DND-41 (cell line): ENCODE data around the gene CAPN2.

Experiments
- ATAC-seq: fragments of 200-7000 bp; cut with Tn5 transposase; 3 replicates; pipeline ENCODE4 v1.9.1; 2021; ENCODE audit warnings: low read depth; ENCODE audit not compliant: insufficient read depth
- DNase-seq: peaks from one replicate; pipeline ENCODE4 v3.0.0-alpha.2; 2020
- H2AFZ ChIP-seq: 2 replicates; pipeline ENCODE4 v1.6.0; 2012; ENCODE audit warnings: low read depth, low read length
- H3K27ac ChIP-seq: 2 replicates; pipeline ENCODE4 v1.5.1; 2012; ENCODE audit warnings: low read length, inconsistent platforms
- H3K27me3 ChIP-seq: fragments of 200-600 bp; sonication (generic); 2 replicates; pipeline ENCODE4 v1.6.0; 2012; ENCODE audit warnings: low read length, mild to moderate bottlenecking, inconsistent platforms; ENCODE audit not compliant: insufficient read depth, poor library complexity
- H3K36me3 ChIP-seq: 2 replicates; pipeline ENCODE4 v1.5.1; 2012; ENCODE audit warnings: low read length, inconsistent platforms; ENCODE audit not compliant: insufficient read depth
- H3K4me1 ChIP-seq: 2 replicates; pipeline ENCODE4 v1.5.1; 2012; ENCODE audit warnings: mild to moderate bottlenecking, low read length; ENCODE audit not compliant: insufficient read depth
- H3K4me2 ChIP-seq: 2 replicates; pipeline ENCODE4 v1.6.0; 2012; ENCODE audit warnings: mild to moderate bottlenecking, moderate library complexity, low read length, inconsistent platforms; ENCODE audit not compliant: insufficient read depth
- H3K4me3 ChIP-seq, 2 experiments: fragments of 200-600 bp in 1 of 2; shearing (Covaris generic) in 1 of 2; 2 replicates each; pipeline ENCODE4 v1.5.1; 2012 to 2016; ENCODE audit warnings: inconsistent platforms in 2 of 2, low read length in 2 of 2, mild to moderate bottlenecking in 2 of 2, low read depth in 1 of 2, moderate library complexity in 1 of 2
- H3K79me2 ChIP-seq: 2 replicates; pipeline ENCODE4 v1.6.0; 2012; ENCODE audit warnings: low read length, inconsistent platforms; ENCODE audit not compliant: insufficient read depth
- H3K9ac ChIP-seq: 2 replicates; pipeline ENCODE4 v1.6.0; 2012; ENCODE audit warnings: low read depth, mild to moderate bottlenecking, inconsistent platforms, low read length, moderate library complexity
- H3K9me3 ChIP-seq: 2 replicates; pipeline ENCODE4 v1.5.1; 2012; ENCODE audit warnings: low read length, moderate library complexity, mild to moderate bottlenecking, inconsistent platforms; ENCODE audit not compliant: insufficient read depth, severe bottlenecking
- H4K20me1 ChIP-seq: 2 replicates; pipeline ENCODE4 v1.6.0; 2012; ENCODE audit warnings: low read length; ENCODE audit not compliant: insufficient read depth
- EZH2 ChIP-seq: IDR thresholded peaks from 3 replicates; pipeline ENCODE4 v1.6.1; 2012; ENCODE audit warnings: borderline replicate concordance, low read depth, mild to moderate bottlenecking, moderate library complexity, low read length, inconsistent platforms; ENCODE audit not compliant: severe bottlenecking
- TF ChIP-seq, protein P1 (sequence below): IDR thresholded peaks from 2 replicates; pipeline ENCODE4 v1.5.1; 2012; ENCODE audit warnings: borderline replicate concordance, low read length, moderate library complexity, mild to moderate bottlenecking; ENCODE audit not compliant: poor library complexity, severe bottlenecking; ENCODE audit errors: extremely low read depth

CAPN2 gene

DNA sequence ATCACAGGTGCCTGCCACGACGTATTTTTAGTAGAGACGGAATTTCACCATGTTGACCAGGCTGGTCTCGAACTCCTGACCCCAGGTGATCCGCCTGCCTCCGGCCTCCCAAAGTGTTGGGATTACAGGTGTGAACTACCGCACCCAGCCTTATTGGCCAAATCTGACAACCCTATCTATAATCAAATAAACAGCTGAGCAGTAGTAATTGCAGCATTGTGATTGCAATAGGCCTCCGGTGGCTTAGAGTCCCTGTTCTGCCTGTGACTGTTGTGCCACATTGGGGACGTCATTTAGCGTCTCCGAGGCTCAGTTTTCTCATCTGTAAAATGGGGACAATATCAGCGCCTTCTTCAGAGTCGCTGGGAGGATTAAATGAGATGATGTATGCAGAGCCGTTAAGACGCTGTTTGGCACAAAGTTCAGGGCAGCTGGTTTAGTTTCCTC is 569 bp upstream of the CAPN2 start:
- Histone ChIP-seq H3K4me1 (no peaks in the 10 kb centered on the region), H3K79me2 (no peaks in the 10 kb centered on the region), H3K4me2 (no peak overlapping the region), H3K9me3 (no peaks in the 10 kb centered on the region), H3K36me3 (no peaks in the 10 kb centered on the region), H3K4me3 (no peak overlapping the region), H3K27me3 (peaks cover 13% of the 10 kb centered on the region), H3K9ac (no peak overlapping the region), H2AFZ (no peak overlapping the region), H3K27ac (no peak overlapping the region), H4K20me1 (no peaks in the 10 kb centered on the region)
- no peak for ATAC-seq
- TF ChIP-seq, protein P1, sequence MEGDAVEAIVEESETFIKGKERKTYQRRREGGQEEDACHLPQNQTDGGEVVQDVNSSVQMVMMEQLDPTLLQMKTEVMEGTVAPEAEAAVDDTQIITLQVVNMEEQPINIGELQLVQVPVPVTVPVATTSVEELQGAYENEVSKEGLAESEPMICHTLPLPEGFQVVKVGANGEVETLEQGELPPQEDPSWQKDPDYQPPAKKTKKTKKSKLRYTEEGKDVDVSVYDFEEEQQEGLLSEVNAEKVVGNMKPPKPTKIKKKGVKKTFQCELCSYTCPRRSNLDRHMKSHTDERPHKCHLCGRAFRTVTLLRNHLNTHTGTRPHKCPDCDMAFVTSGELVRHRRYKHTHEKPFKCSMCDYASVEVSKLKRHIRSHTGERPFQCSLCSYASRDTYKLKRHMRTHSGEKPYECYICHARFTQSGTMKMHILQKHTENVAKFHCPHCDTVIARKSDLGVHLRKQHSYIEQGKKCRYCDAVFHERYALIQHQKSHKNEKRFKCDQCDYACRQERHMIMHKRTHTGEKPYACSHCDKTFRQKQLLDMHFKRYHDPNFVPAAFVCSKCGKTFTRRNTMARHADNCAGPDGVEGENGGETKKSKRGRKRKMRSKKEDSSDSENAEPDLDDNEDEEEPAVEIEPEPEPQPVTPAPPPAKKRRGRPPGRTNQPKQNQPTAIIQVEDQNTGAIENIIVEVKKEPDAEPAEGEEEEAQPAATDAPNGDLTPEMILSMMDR: no peak
- no peak for TF ChIP-seq EZH2
- DNase-seq: no peak

DNA sequence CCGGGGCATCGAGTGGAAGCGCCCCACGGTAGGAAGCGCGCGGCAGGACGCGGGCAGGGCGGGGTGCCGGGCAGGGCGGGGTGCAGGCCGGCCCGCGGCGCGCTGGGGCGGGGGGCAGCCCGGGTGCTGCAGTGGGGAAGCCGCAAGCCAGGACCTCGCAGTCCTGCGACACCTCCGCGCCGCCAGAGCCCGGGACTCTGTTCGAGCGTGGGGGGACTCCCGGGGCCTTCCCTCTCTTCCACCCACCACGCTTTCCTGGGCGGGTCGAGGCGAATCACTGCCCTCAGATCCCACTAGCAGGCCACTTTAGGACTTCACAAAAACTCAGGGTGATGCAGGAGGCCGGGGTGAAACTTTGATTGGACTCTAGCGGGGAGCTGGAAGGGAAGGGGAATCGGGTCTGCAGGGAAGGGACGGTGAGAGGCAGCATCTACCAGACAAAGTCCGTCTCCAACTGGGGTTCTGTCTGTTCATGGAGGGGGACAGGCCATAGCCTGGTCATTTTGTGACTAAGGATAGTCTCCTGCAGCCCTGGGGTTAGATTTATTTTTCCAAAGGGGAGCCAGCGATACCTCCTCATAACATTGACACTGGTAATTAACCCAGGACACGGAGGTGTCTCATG is 623 bp downstream of the CAPN2 start:
- H3K79me2 ChIP-seq: no peaks in the 10 kb centered on the region
- ATAC-seq (peak; percentile 22; the same call in 2 of the 3 replicates), DNase-seq (no peak)
- TF ChIP-seq, protein P1: no peak
- TF ChIP-seq EZH2: no peak
- no peaks in the 10 kb centered on the region for H3K4me1 ChIP-seq
- H2AFZ ChIP-seq: no peak overlapping the region
- no peaks in the 10 kb centered on the region for H4K20me1 ChIP-seq
- H3K4me3 ChIP-seq: no peak overlapping the region
- H3K4me2 ChIP-seq: no peak overlapping the region
- H3K9ac ChIP-seq: no peak overlapping the region
- no peak overlapping the region for H3K27ac ChIP-seq
- peaks cover 13% of the 10 kb centered on the region for H3K27me3 ChIP-seq
- H3K36me3 ChIP-seq: no peaks in the 10 kb centered on the region
- H3K9me3 ChIP-seq: no peaks in the 10 kb centered on the region

DNA sequence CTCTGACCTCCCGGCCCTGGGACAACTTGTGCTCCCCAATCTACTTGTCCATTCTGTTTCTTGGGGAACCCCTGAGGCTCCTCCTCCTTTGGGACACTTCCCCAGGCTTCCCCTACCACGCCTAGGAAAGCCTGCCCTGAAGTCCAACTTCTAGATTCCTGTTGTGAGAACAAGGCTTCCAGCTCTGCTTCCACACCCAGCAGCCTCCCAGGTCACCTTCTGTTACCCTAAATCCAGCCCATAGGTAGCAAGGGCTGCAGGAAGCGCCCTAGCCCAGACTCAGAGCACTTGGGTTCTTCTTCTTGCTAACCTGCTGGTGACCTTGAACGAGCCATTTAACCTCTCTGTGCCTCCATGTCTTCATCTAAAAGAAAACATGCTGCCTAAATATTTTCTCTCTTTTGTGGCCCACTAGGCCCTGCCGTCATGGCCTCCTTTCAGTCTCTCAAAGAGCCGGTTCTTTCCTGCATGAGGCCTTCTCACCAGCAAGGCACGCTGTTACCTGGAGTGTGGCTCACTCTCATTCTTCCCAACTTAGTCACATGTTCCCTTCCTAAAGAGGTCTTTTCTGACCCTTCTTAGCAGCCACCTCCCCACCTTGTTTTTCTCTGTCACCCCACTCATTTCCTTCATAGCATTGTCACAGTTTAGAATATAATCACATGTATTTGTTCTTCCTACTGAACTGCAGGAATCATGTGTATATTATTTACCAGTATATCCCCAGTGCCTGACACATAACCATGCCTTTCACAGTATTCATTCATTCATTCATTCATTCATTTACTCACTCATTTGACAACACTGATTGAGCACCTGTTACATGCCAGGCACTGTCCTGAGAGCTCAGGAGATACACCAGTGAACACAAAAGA is 1.4 kb downstream of the CAPN2 start:
- H3K27ac ChIP-seq: no peak overlapping the region
- no peaks in the 10 kb centered on the region for H3K36me3 ChIP-seq
- no peak overlapping the region for H3K4me2 ChIP-seq
- no peak for ATAC-seq
- H2AFZ ChIP-seq: no peak overlapping the region
- H3K4me3 ChIP-seq: no peak overlapping the region
- H3K27me3 ChIP-seq: peaks cover 15% of the 10 kb centered on the region
- no peak overlapping the region for H3K9ac ChIP-seq
- no peaks in the 10 kb centered on the region for H3K4me1 ChIP-seq
- no peak for DNase-seq
- TF ChIP-seq EZH2: no peak
- TF ChIP-seq, protein P1: no peak
- no peaks in the 10 kb centered on the region for H3K79me2 ChIP-seq
- no peaks in the 10 kb centered on the region for H4K20me1 ChIP-seq
- H3K9me3 ChIP-seq: no peaks in the 10 kb centered on the region
